ENCODE results near the gene COMTD1. TPM values are rescaled to one million over a fixed set of nuclear protein-coding genes. Genes with fewer than 3 reads are reported as not detected.

COMTD1 gene
- total RNA-seq = 10 to 100 TPM; 32.4 to 69.8 (median 46.7) TPM

DNA sequence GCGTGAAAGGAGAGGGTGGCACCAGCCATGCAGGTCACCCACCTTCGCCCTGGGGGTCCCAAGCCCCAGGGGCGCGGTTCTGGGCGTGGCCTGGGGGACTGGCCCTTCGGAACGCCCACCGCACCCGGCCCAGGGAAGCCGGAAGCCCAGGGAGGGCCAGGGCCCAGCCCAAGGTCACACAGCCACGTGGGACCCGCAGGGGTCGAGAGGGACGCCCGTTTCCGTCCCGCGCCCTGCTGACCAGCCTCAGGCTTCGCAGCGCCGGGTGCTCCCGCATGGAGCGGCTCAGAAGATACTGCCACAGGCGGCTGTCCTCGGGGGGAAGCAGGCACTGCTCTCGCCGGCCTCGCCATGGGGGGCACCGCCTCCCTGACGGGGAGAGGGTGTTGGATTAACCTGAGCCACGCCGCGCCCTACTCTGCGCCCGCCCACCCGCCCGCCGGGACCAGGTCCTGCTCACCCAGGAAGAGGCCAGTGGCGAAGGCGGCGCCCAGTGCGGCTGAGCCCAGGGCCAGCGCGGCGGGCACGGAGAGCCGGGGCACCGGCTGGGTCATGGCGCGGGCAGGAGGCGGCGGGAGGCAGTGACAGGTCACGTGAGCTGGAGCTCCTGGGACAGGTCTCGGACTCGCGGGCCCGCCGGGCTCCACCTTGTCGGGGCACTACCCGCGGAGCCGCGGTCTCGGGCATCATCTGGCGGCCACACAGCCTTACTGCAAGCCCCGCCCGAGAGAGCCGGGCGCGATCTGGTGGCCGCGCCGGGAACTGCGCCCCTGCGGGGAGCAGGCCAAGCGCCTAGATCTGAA lies at the start of gene COMTD1:
Gene COMTD1 (minus strand): TSS at position 583 of the 803 bp plus-strand sequence. CDS start 29 bp downstream, at position 554.
- no peaks in the 10 kb centered on the region for H3K9me3 ChIP-seq
- H3K4me3 ChIP-seq = peak within 1 kb of the TSS; percentile 91
- peaks cover 30% of the 10 kb centered on the region for H3K4me1 ChIP-seq
- peak; percentile 95 to 97 for DNase-seq (ENCODE audit: low spot score in 2 of 2)
- TF ChIP-seq POLR2A (IDR thresholded peaks at IDR 0.05) (no peak), POLR2AphosphoS5 (IDR thresholded peaks at IDR 0.05) (peak in 1 of 3 donors; percentile 28), EP300 (IDR thresholded peaks at IDR 0.05) (no peak)
- TF ChIP-seq, protein P1, sequence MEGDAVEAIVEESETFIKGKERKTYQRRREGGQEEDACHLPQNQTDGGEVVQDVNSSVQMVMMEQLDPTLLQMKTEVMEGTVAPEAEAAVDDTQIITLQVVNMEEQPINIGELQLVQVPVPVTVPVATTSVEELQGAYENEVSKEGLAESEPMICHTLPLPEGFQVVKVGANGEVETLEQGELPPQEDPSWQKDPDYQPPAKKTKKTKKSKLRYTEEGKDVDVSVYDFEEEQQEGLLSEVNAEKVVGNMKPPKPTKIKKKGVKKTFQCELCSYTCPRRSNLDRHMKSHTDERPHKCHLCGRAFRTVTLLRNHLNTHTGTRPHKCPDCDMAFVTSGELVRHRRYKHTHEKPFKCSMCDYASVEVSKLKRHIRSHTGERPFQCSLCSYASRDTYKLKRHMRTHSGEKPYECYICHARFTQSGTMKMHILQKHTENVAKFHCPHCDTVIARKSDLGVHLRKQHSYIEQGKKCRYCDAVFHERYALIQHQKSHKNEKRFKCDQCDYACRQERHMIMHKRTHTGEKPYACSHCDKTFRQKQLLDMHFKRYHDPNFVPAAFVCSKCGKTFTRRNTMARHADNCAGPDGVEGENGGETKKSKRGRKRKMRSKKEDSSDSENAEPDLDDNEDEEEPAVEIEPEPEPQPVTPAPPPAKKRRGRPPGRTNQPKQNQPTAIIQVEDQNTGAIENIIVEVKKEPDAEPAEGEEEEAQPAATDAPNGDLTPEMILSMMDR (IDR thresholded peaks at IDR 0.05) = peak; percentile 100
- H3K36me3 ChIP-seq = peaks cover 23% of the 10 kb centered on the region
- no CpG with 5 or more reads among the region's 76 CpGs for WGBS
- peak within 1 kb of the TSS; percentile 83 for H3K27ac ChIP-seq
- no peaks in the 10 kb centered on the region for H3K27me3 ChIP-seq

DNA sequence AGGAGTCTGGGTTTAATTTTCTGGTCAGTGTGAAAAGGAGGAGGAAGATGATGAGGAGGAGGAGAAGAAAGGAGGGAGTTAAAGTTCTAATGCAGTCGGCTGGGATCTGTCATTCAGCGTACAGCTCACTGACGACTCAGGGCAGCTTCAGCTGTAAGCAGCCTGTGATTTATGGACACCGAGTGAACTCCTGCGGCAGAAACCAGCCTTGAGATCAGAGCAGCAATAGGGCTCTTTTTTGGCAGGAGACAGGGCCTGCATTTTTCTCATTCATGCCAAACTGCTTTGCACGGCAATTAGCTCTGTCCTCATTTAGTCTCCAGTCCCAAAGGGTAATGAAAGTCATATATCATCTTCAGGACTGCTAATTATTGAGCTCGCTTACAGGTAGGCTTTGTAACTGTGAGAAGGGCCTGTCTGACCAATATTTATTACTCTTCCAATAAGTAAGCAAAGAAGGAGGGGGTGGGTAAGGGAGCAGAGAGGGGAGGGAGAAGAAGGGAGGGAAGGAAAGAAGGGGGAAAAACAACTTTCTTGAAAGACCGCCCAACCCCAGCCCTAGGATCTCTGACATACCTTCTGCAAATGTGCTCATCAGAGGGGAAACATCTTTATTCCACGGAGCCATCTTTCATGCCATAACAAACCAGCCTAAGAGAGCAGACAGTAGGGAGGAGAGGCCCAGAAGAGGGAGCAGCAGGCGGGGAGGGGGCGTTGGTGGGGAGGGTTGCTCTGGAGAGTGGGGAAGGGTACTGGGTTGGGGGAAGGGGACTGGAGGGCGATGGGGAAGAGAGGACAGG lies 48.1 kb upstream of the COMTD1 start:
- Histone ChIP-seq H3K4me1 (peaks cover 17% of the 10 kb centered on the region), H3K9me3 (no peaks in the 10 kb centered on the region), H3K27me3 (peaks cover 9% of the 10 kb centered on the region), H3K36me3 (no peaks in the 10 kb centered on the region), H3K4me3 (peak overlapping the region; percentile 10), H3K27ac (peak overlapping the region; percentile 56)
- TF ChIP-seq, protein P1 (IDR thresholded peaks at IDR 0.05) = no peak
- TF ChIP-seq EP300 (IDR thresholded peaks at IDR 0.05) = no peak
- no peak for TF ChIP-seq POLR2AphosphoS5 (IDR thresholded peaks at IDR 0.05)
- no peak for TF ChIP-seq POLR2A (IDR thresholded peaks at IDR 0.05)
- 40% methylated on average over 12 of the region's 12 CpGs for WGBS
- peak in 1 of 2 donors; percentile 52 for DNase-seq (ENCODE audit: low spot score in 2 of 2)

- no peaks in the 10 kb centered on the region for H3K9me3 ChIP-seq
- H3K27ac ChIP-seq = peak overlapping the region; percentile 41
- H3K4me3 ChIP-seq = peak overlapping the region; percentile 10
- peak in 1 of 2 donors; percentile 47 for DNase-seq (ENCODE audit: low spot score in 2 of 2)
- H3K4me1 ChIP-seq = peaks cover 17% of the 10 kb centered on the region
- peaks cover 9% of the 10 kb centered on the region for H3K27me3 ChIP-seq
- TF ChIP-seq EP300 (IDR thresholded peaks at IDR 0.05) = no peak
- TF ChIP-seq, protein P1 (IDR thresholded peaks at IDR 0.05) = no peak
- TF ChIP-seq POLR2A (IDR thresholded peaks at IDR 0.05) = no peak
- TF ChIP-seq POLR2AphosphoS5 (IDR thresholded peaks at IDR 0.05) = no peak
- no peaks in the 10 kb centered on the region for H3K36me3 ChIP-seq
- WGBS = 32% methylated on average over 14 of the region's 14 CpGs
Observed at GRCh38 chr10:75283078-75283670, 47.4 kb upstream of the COMTD1 start.

- H3K27me3 ChIP-seq = peaks cover 9% of the 10 kb centered on the region
- TF ChIP-seq POLR2AphosphoS5 (IDR thresholded peaks at IDR 0.05) (no peak), POLR2A (IDR thresholded peaks at IDR 0.05) (no peak), EP300 (IDR thresholded peaks at IDR 0.05) (no peak)
- TF ChIP-seq, protein P1 (IDR thresholded peaks at IDR 0.05) = no peak
- 38% methylated on average over 2 of the region's 2 CpGs for WGBS
- DNase-seq (ENCODE audit: low spot score in 2 of 2) = no peak
- no peak overlapping the region for H3K27ac ChIP-seq
- H3K4me1 ChIP-seq = peaks cover 17% of the 10 kb centered on the region
- no peaks in the 10 kb centered on the region for H3K36me3 ChIP-seq
- no peak overlapping the region for H3K4me3 ChIP-seq
- H3K9me3 ChIP-seq = no peaks in the 10 kb centered on the region
Observed at GRCh38 chr10:75281974-75282373, 46.2 kb upstream of the COMTD1 start.
